H1 (cell line): ENCODE data around the gene TECR. TPM values are rescaled to one million over a fixed set of nuclear protein-coding genes. Genes with fewer than 3 reads are reported as not detected.

ENCODE experiments used
- CTCF ChIA-PET: fragments of 300-600 bp; sonication (Branson Sonifier 250); formaldehyde crosslinking; loops from one replicate; lab custom pipeline; 2021; ENCODE audit not compliant: partially characterized antibody; lab: Charles Lee
- POLR2A ChIA-PET: fragments of 300-600 bp; sonication (Branson Sonifier 250); formaldehyde crosslinking; loops from one replicate; lab custom pipeline; 2021; ENCODE audit warnings: inconsistent platforms; ENCODE audit not compliant: partially characterized antibody; lab: Charles Lee
- DNase-seq, 2 experiments: peaks; one replicate each; pipeline versions ENCODE4 v3.0.0 to v3.0.0-alpha.2; 2010 to 2022; ENCODE audit warnings: low spot score in 2 of 2, low read depth in 1 of 2, mixed read lengths in 1 of 2
- FAIRE-seq: peaks from 2 replicates; lab custom pipeline; 2011; peaks lifted over from hg19 to GRCh38; lab: Jason Lieb, UNC
- H2AFZ ChIP-seq: 2 replicates; pipeline ENCODE4 v1.8.1; 2012; ENCODE audit warnings: low read length, inconsistent platforms
- H2AK5ac ChIP-seq: 2 replicates; pipeline ENCODE4 v1.6.1; 2013; ENCODE audit warnings: low read depth, low read length
- H2BK120ac ChIP-seq: replicated peaks from 2 replicates; pipeline ENCODE3; 2013; ENCODE audit warnings: low read depth, low read length, inconsistent platforms
- H2BK12ac ChIP-seq: 2 replicates; pipeline ENCODE4 v1.6.1; 2013; ENCODE audit warnings: low read depth, low read length
- H2BK15ac ChIP-seq: 2 replicates; pipeline ENCODE4 v1.6.1; 2013; ENCODE audit warnings: low read length
- H2BK20ac ChIP-seq: 2 replicates; pipeline ENCODE4 v1.6.1; 2013; ENCODE audit warnings: low read length
- H2BK5ac ChIP-seq: 2 replicates; pipeline ENCODE4 v1.6.1; 2013; ENCODE audit warnings: low read depth, low read length
- H3K14ac ChIP-seq: 2 replicates; pipeline ENCODE4 v1.6.1; 2013; ENCODE audit warnings: inconsistent platforms; ENCODE audit not compliant: insufficient read length
- H3K18ac ChIP-seq: 2 replicates; pipeline ENCODE4 v1.6.1; 2013; ENCODE audit warnings: low read length; ENCODE audit errors: extremely low read depth
- H3K23ac ChIP-seq: 2 replicates; pipeline ENCODE4 v1.6.1; 2013; ENCODE audit warnings: inconsistent platforms; ENCODE audit not compliant: insufficient read length
- H3K23me2 ChIP-seq: 2 replicates; pipeline ENCODE4 v1.6.1; 2013; ENCODE audit warnings: low read depth, low read length
- H3K27ac ChIP-seq: 2 replicates; pipeline ENCODE4 v1.6.1; 2011; ENCODE audit warnings: low read depth, low read length, inconsistent platforms
- H3K27me3 ChIP-seq, 4 experiments: replicated peaks in 1 of 4; 1 replicate in 1 of 4; 2 replicates in 3 of 4; pipeline versions ENCODE4 v1.6.1 to v1.8.1; 2011 to 2013; ENCODE audit warnings: low read length in 3 of 4, mild to moderate bottlenecking in 3 of 4, inconsistent platforms in 2 of 4, mixed read lengths in 2 of 4, moderate library complexity in 1 of 4; ENCODE audit not compliant: control insufficient read depth in 3 of 4, insufficient read depth in 3 of 4; ENCODE audit errors: extremely low read depth in 1 of 4
- H3K36me3 ChIP-seq, 4 experiments: 2 replicates each; pipeline versions ENCODE4 v1.6.1 to v1.8.1; 2011 to 2013; ENCODE audit warnings: mild to moderate bottlenecking in 4 of 4, low read length in 3 of 4, moderate library complexity in 2 of 4, control low read depth in 1 of 4, inconsistent platforms in 1 of 4; ENCODE audit not compliant: insufficient read depth in 4 of 4, control insufficient read depth in 2 of 4
- H3K4ac ChIP-seq: replicated peaks from 2 replicates; pipeline ENCODE3; 2013; ENCODE audit warnings: low read length, low read depth, mixed read lengths, inconsistent platforms; ENCODE audit not compliant: insufficient read length
- H3K4me1 ChIP-seq, 4 experiments: replicated peaks in 1 of 4; 1 replicate in 1 of 4; 2 replicates in 3 of 4; pipeline versions ENCODE4 v1.6.1 to v1.8.1; 2011 to 2013; ENCODE audit warnings: low read length in 3 of 4, inconsistent platforms in 2 of 4, mixed read lengths in 1 of 4; ENCODE audit not compliant: insufficient read depth in 4 of 4, control insufficient read depth in 3 of 4
- H3K4me2 ChIP-seq, 2 experiments: 2 replicates each; pipeline versions ENCODE4 v1.6.1 to v1.8.1; 2011 to 2013; ENCODE audit warnings: low read depth in 2 of 2, low read length in 2 of 2, control low read depth in 1 of 2, inconsistent platforms in 1 of 2, mild to moderate bottlenecking in 1 of 2; ENCODE audit not compliant: insufficient read depth in 1 of 2
- H3K4me3 ChIP-seq, 4 experiments: fragments of 200-600, 300-600 bp in 1 of 4; sonication (generic), shearing (Covaris generic), sonication (Bioruptor Twin) in 1 of 4; 2 replicates each; pipeline versions ENCODE4 v1.5.1 to v1.8.1; 2011 to 2016; ENCODE audit warnings: low read length in 4 of 4, low read depth in 3 of 4, control low read depth in 2 of 4, inconsistent platforms in 2 of 4, mild to moderate bottlenecking in 2 of 4, mixed read lengths in 1 of 4, moderate library complexity in 1 of 4; ENCODE audit not compliant: insufficient read depth in 2 of 4; ENCODE audit errors: extremely low read depth in 1 of 4
- H3K56ac ChIP-seq: replicated peaks from 2 replicates; pipeline ENCODE3; 2013; ENCODE audit warnings: low read depth, mild to moderate bottlenecking, mixed read lengths, low read length, inconsistent platforms; ENCODE audit not compliant: insufficient read length
- H3K79me1 ChIP-seq: 2 replicates; pipeline ENCODE4 v1.6.1; 2013; ENCODE audit warnings: low read depth, low read length, control low read depth
- H3K79me2 ChIP-seq, 2 experiments: 2 replicates each; pipeline versions ENCODE4 v1.6.1 to v1.8.1; 2012 to 2013; ENCODE audit warnings: low read length in 2 of 2, mild to moderate bottlenecking in 2 of 2, inconsistent platforms in 1 of 2; ENCODE audit not compliant: insufficient read depth in 2 of 2, control insufficient read depth in 1 of 2
- H3K9ac ChIP-seq, 4 experiments: replicated peaks in 1 of 4; 1 replicate in 1 of 4; 2 replicates in 3 of 4; pipeline versions ENCODE4 v1.6.1 to v1.8.1; 2011 to 2013; ENCODE audit warnings: low read depth in 3 of 4, low read length in 3 of 4, control low read depth in 2 of 4, mild to moderate bottlenecking in 2 of 4, moderate library complexity in 2 of 4, inconsistent platforms in 1 of 4; ENCODE audit errors: extremely low read depth in 1 of 4
- H3K9me3 ChIP-seq, 2 experiments: 2 replicates each; pipeline versions ENCODE4 v1.6.1 to v1.8.1; 2012 to 2013; ENCODE audit warnings: mild to moderate bottlenecking in 2 of 2, moderate library complexity in 2 of 2, control low read depth in 1 of 2, inconsistent platforms in 1 of 2, low read depth in 1 of 2, low read length in 1 of 2, mixed read lengths in 1 of 2; ENCODE audit not compliant: insufficient read depth in 2 of 2
- H4K20me1 ChIP-seq, 2 experiments: replicated peaks in 1 of 2; 2 replicates each; pipeline versions ENCODE3 to v1.8.1; 2011 to 2013; ENCODE audit warnings: inconsistent platforms in 2 of 2, low read length in 2 of 2, mild to moderate bottlenecking in 1 of 2; ENCODE audit not compliant: insufficient read depth in 2 of 2, control insufficient read depth in 1 of 2
- H4K5ac ChIP-seq: 2 replicates; pipeline ENCODE4 v1.6.1; 2013; ENCODE audit warnings: low read length, low read depth, mixed read lengths, inconsistent platforms; ENCODE audit not compliant: insufficient read length
- H4K8ac ChIP-seq: 2 replicates; pipeline ENCODE4 v1.8.0; 2013; ENCODE audit warnings: mild to moderate bottlenecking, moderate library complexity, low read length, inconsistent platforms; ENCODE audit not compliant: insufficient read depth; ENCODE audit errors: extremely low read depth
- H4K91ac ChIP-seq: replicated peaks from 2 replicates; pipeline ENCODE3; 2013; ENCODE audit warnings: low read length, mixed read lengths, inconsistent platforms; ENCODE audit not compliant: insufficient read length
- ATF3 ChIP-seq: IDR thresholded peaks from 2 replicates; pipeline ENCODE4 v1.6.1; 2011; ENCODE audit warnings: low read depth, mild to moderate bottlenecking, low read length; ENCODE audit not compliant: insufficient read depth
- BRCA1 ChIP-seq: IDR thresholded peaks from 2 replicates; pipeline ENCODE4 v1.6.1; 2012; ENCODE audit warnings: low read depth, low read length, improper control_type of control experiment
- CBX8 ChIP-seq: fragments of 300-800, 300-1000 bp; sonication (generic); IDR thresholded peaks from 2 replicates; pipeline ENCODE4 v1.7.1; 2016; ENCODE audit warnings: low read depth, low read length, borderline replicate concordance
- CHD2 ChIP-seq: IDR thresholded peaks from 2 replicates; pipeline ENCODE4 v1.6.1; 2012; ENCODE audit warnings: low read length, improper control_type of control experiment
- CREB1 ChIP-seq: IDR thresholded peaks from 2 replicates; pipeline ENCODE4 v1.6.1; 2012; ENCODE audit warnings: inconsistent platforms
- EGR1 ChIP-seq: IDR thresholded peaks from 2 replicates; pipeline ENCODE4 v1.6.1; 2011; ENCODE audit warnings: low read depth, low read length, borderline replicate concordance
- FOSL1 ChIP-seq: IDR thresholded peaks from 2 replicates; pipeline ENCODE4 v1.6.1; 2011; ENCODE audit warnings: mild to moderate bottlenecking, low read depth, low read length, moderate library complexity; ENCODE audit not compliant: insufficient read depth
- GABPA ChIP-seq: IDR thresholded peaks from 2 replicates; pipeline ENCODE4 v1.6.1; 2011; ENCODE audit warnings: mild to moderate bottlenecking, low read length, moderate library complexity, borderline replicate concordance; ENCODE audit not compliant: insufficient read depth
- GTF2F1 ChIP-seq: IDR thresholded peaks from 2 replicates; pipeline ENCODE4 v1.6.1; 2012; ENCODE audit warnings: low read depth, low read length, improper control_type of control experiment, borderline replicate concordance
- KDM4A ChIP-seq: IDR thresholded peaks from one replicate; pipeline ENCODE4 v1.7.1; 2012; ENCODE audit warnings: low read depth, mild to moderate bottlenecking, moderate library complexity, low read length, inconsistent platforms; ENCODE audit not compliant: severe bottlenecking
- NRF1 ChIP-seq: IDR thresholded peaks from 2 replicates; pipeline ENCODE4 v1.6.1; 2011; ENCODE audit warnings: mild to moderate bottlenecking, low read depth, low read length, improper control_type of control experiment
- POLR2AphosphoS5 ChIP-seq: IDR thresholded peaks from 2 replicates; pipeline ENCODE4 v1.6.1; 2011; ENCODE audit warnings: low read depth, low read length
- RXRA ChIP-seq: IDR thresholded peaks from 2 replicates; pipeline ENCODE4 v1.6.1; 2011; ENCODE audit warnings: low read depth, mild to moderate bottlenecking, low read length, moderate library complexity; ENCODE audit not compliant: insufficient read depth
- SP2 ChIP-seq: IDR thresholded peaks from 2 replicates; pipeline ENCODE4 v1.6.1; 2012; ENCODE audit warnings: mild to moderate bottlenecking, low read length, inconsistent platforms
- TAF1 ChIP-seq: IDR thresholded peaks from 2 replicates; pipeline ENCODE4 v1.6.1; 2011; ENCODE audit warnings: mild to moderate bottlenecking, low read depth, low read length
- WGBS, 2 experiments: shearing (Covaris generic) in 1 of 2; methylation state at CpG; one replicate each; pipeline versions ENCODE4 v1.1.6 to v1.1.7; 2013 to 2015; ENCODE audit warnings: low lambda C conversion rate in 2 of 2, mixed read lengths in 2 of 2, inconsistent platforms in 1 of 2, low coverage in 1 of 2, missing lambda C conversion rate in 1 of 2; ENCODE audit not compliant: insufficient replicate concordance in 2 of 2, insufficient coverage in 1 of 2, insufficient read length in 1 of 2; ENCODE audit errors: extremely low coverage in 1 of 2, missing lambda C conversion rate in 1 of 2; 5-methylcytosine and 5-hydroxymethylcytosine counted together
- polyA plus RNA-seq, 7 experiments: library from polyadenylated mRNA; depleted of rRNA in 3 of 7; stranded (reverse) in 5 of 7; unstranded in 2 of 7; fragments of >200 nt in 5 of 7; fragments of 200-250 nt in 2 of 7; gene quantifications; 1 replicate in 5 of 7; 2 replicates in 1 of 7; 4 replicates in 1 of 7; pipeline versions ENCODE4 v1.2.1 to v1.2.3, GENCODE V29; 2011 to 2013; ENCODE audit warnings: missing spikeins in 2 of 7, mixed read lengths in 2 of 7
- total RNA-seq: library from RNA; stranded (reverse); fragmentation: NEBNext Ultra II Directional; extraction: Animal tissue kit (Norgen Biotek cat#: 25700); gene quantifications from 2 replicates; pipeline ENCODE4 v1.2.1, GENCODE V29; 2021

Gene TECR
- total and polyA plus RNA-seq, 2 of the 8 experiments (the other 6 are each of a cell fraction or from before 2014, with no cell fraction given), result 172 to 405 TPM

DNA sequence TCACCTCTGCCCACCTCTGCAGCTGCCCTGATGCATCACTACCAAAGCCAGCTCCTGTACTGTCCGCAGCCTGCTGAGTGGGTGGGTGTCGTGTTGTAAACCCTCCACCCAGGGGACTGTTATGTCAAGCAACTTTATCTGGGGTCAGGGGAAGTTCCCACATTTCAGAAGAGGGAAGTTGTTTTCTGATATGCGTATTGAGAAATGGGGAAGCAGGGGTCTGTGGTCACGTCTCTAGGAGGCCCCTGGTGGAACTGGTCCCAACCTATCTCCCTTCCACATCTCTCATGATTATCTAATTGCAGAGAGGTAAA is 84.7 kb downstream of the TECR start:
- Histone ChIP-seq H2BK120ac (no peak overlapping the region), H3K23me2 (no peaks in the 10 kb centered on the region), H2BK15ac (no peak overlapping the region), H3K23ac (no peak overlapping the region), H3K27me3 (no peaks in the 10 kb centered on the region)
- TF ChIP-seq POLR2AphosphoS5 (no peak), CBX8 (no peak), GTF2F1 (no peak), NRF1 (no peak), GABPA (no peak), FOSL1 (no peak), EGR1 (no peak), TAF1 (no peak), CREB1 (no peak), BRCA1 (no peak), SP2 (no peak), KDM4A (no peak), ATF3 (no peak), CHD2 (no peak), RXRA (no peak)
- TF ChIP-seq, all 59 proteins: peak for 0
- 74% methylated on average over 4 of the region's 4 CpGs; no CpG with 5 or more reads in 1 of the 2 experiments for WGBS, 2 experiments
- Histone ChIP-seq H4K91ac (no peak overlapping the region), H3K27ac (no peak overlapping the region), H3K79me2 (no peaks in the 10 kb centered on the region), H4K8ac (no peak overlapping the region), H3K79me1 (no peaks in the 10 kb centered on the region), H2BK20ac (no peak overlapping the region), H3K56ac (no peak overlapping the region), H2BK5ac (no peak overlapping the region), H3K4me2 (no peak overlapping the region), H4K5ac (no peak overlapping the region), H2AFZ (no peak overlapping the region), H3K36me3 (no peaks in the 10 kb centered on the region), H3K4me3 (no peak overlapping the region), H3K14ac (no peak overlapping the region), H3K9ac (no peak overlapping the region), H3K18ac (no peak overlapping the region), H4K20me1 (no peaks in the 10 kb centered on the region), H3K4me1 (no peaks in the 10 kb centered on the region), H3K4ac (no peak overlapping the region), H2AK5ac (no peak overlapping the region), H3K9me3 (peaks cover 44 to 59% of the 10 kb centered on the region in 2 experiments), H2BK12ac (no peak overlapping the region)
- CTCF ChIA-PET, result no interaction called here
- FAIRE-seq, result no peak
- DNase-seq, result no peak
- POLR2A ChIA-PET, result no interaction called here
